Fibroblast of lung (primary cell): ENCODE results near the gene ATAT1. TPM values are rescaled to one million over a fixed set of nuclear protein-coding genes. Genes with fewer than 3 reads are reported as not detected.
"Not testable (repeated sequence)": the region's sequence is repeated elsewhere in the genome, so short reads cannot be mapped to it uniquely, and the experiment has no call there.

Experiments
- DNase-seq, 2 donors: peaks; one replicate each; pipeline versions ENCODE4 v3.0.0 to v3.0.0-alpha.2; 2010; ENCODE audit warnings: low read depth in 2 of 2
- H2AFZ ChIP-seq: 2 replicates; pipeline ENCODE4 v1.5.1; 2012; ENCODE audit warnings: low read length, control low read depth, inconsistent platforms
- H3K27ac ChIP-seq: 2 replicates; pipeline ENCODE4 v1.5.1; 2011; ENCODE audit warnings: low read length, control low read depth; ENCODE audit not compliant: insufficient read depth
- H3K27me3 ChIP-seq: 2 replicates; pipeline ENCODE4 v1.5.1; 2011; ENCODE audit warnings: mild to moderate bottlenecking, low read length; ENCODE audit not compliant: control insufficient read depth, insufficient read depth
- H3K36me3 ChIP-seq: 2 replicates; pipeline ENCODE4 v1.5.1; 2011; ENCODE audit warnings: low read length; ENCODE audit not compliant: control insufficient read depth, insufficient read depth
- H3K4me1 ChIP-seq: 2 replicates; pipeline ENCODE4 v1.5.1; 2011; ENCODE audit warnings: low read length; ENCODE audit not compliant: control insufficient read depth, insufficient read depth; ENCODE audit errors: extremely low read depth
- H3K4me2 ChIP-seq: 2 replicates; pipeline ENCODE4 v1.5.1; 2011; ENCODE audit warnings: low read length, control low read depth; ENCODE audit not compliant: insufficient read depth; ENCODE audit errors: extremely low read depth
- H3K4me3 ChIP-seq, 4 experiments: fragments of 200-600 bp in 1 of 4; sonication (generic) in 1 of 4; replicated peaks in 1 of 4; 2 replicates each; pipeline ENCODE4 v1.5.1; 2011 to 2016; ENCODE audit warnings: low read length in 4 of 4, low read depth in 3 of 4, mild to moderate bottlenecking in 3 of 4, control low read depth in 2 of 4, inconsistent platforms in 1 of 4, mixed read lengths in 1 of 4; ENCODE audit not compliant: insufficient read depth in 1 of 4; ENCODE audit errors: control extremely low read depth in 1 of 4
- H3K79me2 ChIP-seq: 2 replicates; pipeline ENCODE4 v1.5.1; 2012; ENCODE audit warnings: mild to moderate bottlenecking, low read length, inconsistent platforms; ENCODE audit not compliant: control insufficient read depth, insufficient read depth
- H3K9ac ChIP-seq: 2 replicates; pipeline ENCODE4 v1.5.1; 2011; ENCODE audit warnings: mild to moderate bottlenecking, low read length, control low read depth; ENCODE audit not compliant: insufficient read depth
- H3K9me3 ChIP-seq: 2 replicates; pipeline ENCODE4 v1.5.1; 2012; ENCODE audit warnings: low read depth, low read length; ENCODE audit not compliant: control insufficient read depth, insufficient read depth
- H4K20me1 ChIP-seq: 2 replicates; pipeline ENCODE4 v1.5.1; 2011; ENCODE audit warnings: low read length; ENCODE audit not compliant: control insufficient read depth, insufficient read depth; ENCODE audit errors: extremely low read depth
- EZH2 ChIP-seq: IDR thresholded peaks from 2 replicates; pipeline ENCODE4 v1.5.1; 2012; ENCODE audit warnings: low read length, control low read depth, mild to moderate bottlenecking; ENCODE audit errors: missing control alignments
- polyA plus RNA-seq, 2 donors: library from polyadenylated mRNA; depleted of rRNA in 1 of 2; stranded (reverse) in 1 of 2; unstranded in 1 of 2; fragments of >200 nt; gene quantifications; 2 replicates each; pipeline ENCODE4 v1.2.1, GENCODE V29; 2011 to 2012; ENCODE audit warnings: missing spikeins in 1 of 2
- total RNA-seq: library from RNA; depleted of rRNA; stranded (reverse); fragments of >200 nt; gene quantifications from 2 replicates; pipeline ENCODE4 v1.2.1, GENCODE V29; 2014
- TF ChIP-seq, protein P1 (sequence below), 2 donors: IDR thresholded peaks in 1 of 2; conservative IDR thresholded peaks in 1 of 2; 1 replicate in 1 of 2; 2 replicates in 1 of 2; pipeline ENCODE4 v1.5.1; 2011 to 2012; ENCODE audit warnings: low read length in 2 of 2, control low read depth in 1 of 2, inconsistent platforms in 1 of 2, low read depth in 1 of 2, mild to moderate bottlenecking in 1 of 2

ATAT1 gene
- total and polyA plus RNA-seq, 2 donors (not counting 1 experiment from before 2014, with no cell fraction given) = 5.1 to 6.8 TPM

- no peak overlapping the region for H3K4me2 ChIP-seq
- peak overlapping the region; percentile 6 for H3K27ac ChIP-seq
- H3K9me3 ChIP-seq = no peaks in the 10 kb centered on the region
- no peak overlapping the region for H2AFZ ChIP-seq
- H3K79me2 ChIP-seq = no peaks in the 10 kb centered on the region
- TF ChIP-seq, protein P1, sequence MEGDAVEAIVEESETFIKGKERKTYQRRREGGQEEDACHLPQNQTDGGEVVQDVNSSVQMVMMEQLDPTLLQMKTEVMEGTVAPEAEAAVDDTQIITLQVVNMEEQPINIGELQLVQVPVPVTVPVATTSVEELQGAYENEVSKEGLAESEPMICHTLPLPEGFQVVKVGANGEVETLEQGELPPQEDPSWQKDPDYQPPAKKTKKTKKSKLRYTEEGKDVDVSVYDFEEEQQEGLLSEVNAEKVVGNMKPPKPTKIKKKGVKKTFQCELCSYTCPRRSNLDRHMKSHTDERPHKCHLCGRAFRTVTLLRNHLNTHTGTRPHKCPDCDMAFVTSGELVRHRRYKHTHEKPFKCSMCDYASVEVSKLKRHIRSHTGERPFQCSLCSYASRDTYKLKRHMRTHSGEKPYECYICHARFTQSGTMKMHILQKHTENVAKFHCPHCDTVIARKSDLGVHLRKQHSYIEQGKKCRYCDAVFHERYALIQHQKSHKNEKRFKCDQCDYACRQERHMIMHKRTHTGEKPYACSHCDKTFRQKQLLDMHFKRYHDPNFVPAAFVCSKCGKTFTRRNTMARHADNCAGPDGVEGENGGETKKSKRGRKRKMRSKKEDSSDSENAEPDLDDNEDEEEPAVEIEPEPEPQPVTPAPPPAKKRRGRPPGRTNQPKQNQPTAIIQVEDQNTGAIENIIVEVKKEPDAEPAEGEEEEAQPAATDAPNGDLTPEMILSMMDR (conservative IDR thresholded peaks at IDR 0.05 in 1 of 2, IDR thresholded peaks at IDR 0.05 in 1 of 2; ENCODE audit: low read depth in 1 of 2, low read length in 2 of 2) = no peak
- TF ChIP-seq EZH2 = no peak
- H3K36me3 ChIP-seq = peaks cover 13% of the 10 kb centered on the region
- H4K20me1 ChIP-seq = no peaks in the 10 kb centered on the region
- H3K4me1 ChIP-seq = peaks cover 9% of the 10 kb centered on the region
- no peaks in the 10 kb centered on the region for H3K27me3 ChIP-seq
- no peak overlapping the region for H3K4me3 ChIP-seq
- DNase-seq = no peak
- no peak overlapping the region for H3K9ac ChIP-seq
Observed at GRCh38 chr6:30592287-30592686, 34.4 kb upstream of the ATAT1 start.

GRCh38 chr6:30597315-30598144 is 29.1 kb upstream of the ATAT1 start:
- not testable (repeated sequence) for H3K4me1 ChIP-seq, H3K9ac ChIP-seq, H3K4me2 ChIP-seq, H3K27me3 ChIP-seq, H3K79me2 ChIP-seq, H3K9me3 ChIP-seq, H4K20me1 ChIP-seq, H2AFZ ChIP-seq, H3K4me3 ChIP-seq, H3K27ac ChIP-seq
- peaks cover 21% of the 10 kb centered on the region for H3K36me3 ChIP-seq
- TF ChIP-seq, protein P1 (conservative IDR thresholded peaks at IDR 0.05 in 1 of 2, IDR thresholded peaks at IDR 0.05 in 1 of 2; ENCODE audit: low read depth in 1 of 2, low read length in 2 of 2) = peak; percentile 74 to 84
- peak; percentile 68 to 80 for DNase-seq

DNA sequence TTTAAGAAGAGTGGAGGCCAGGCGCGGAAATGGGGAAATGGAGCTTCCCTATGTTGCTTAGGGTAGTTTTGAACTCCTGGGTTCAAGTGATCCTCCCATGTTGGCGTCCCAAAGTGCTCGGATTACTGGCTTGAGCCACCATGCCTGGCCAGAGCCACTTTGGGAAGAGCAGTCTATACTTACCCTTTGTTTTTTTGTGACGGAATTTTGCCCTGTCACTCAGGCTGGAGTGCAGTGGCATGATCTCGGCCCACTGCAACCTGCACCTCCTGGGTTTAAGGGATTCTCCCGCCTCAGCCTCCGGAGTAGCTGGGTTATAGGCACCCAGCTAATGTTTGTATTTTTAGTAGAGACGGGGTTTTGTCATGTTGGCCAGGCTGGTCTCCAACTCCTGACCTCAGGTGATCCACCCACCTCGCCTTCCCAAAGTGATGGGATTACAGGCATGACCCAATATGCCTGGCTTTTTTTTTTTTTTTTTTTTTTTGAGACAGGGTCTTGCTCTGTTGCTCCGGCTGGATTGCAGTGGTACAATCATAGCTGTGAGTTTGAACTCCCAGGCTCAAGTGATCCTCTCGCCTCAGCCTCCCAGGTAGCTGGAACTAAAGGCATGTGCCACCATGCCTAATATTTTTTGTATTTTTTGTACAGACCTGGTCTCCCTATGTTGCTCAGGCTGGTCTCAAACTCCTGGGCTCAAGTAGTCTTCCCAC is 27.6 kb upstream of the ATAT1 start:
- H3K4me2 ChIP-seq = no peak overlapping the region
- no peaks in the 10 kb centered on the region for H4K20me1 ChIP-seq
- no peak overlapping the region for H3K27ac ChIP-seq
- no peak for DNase-seq
- TF ChIP-seq, protein P1 (conservative IDR thresholded peaks at IDR 0.05 in 1 of 2, IDR thresholded peaks at IDR 0.05 in 1 of 2; ENCODE audit: low read depth in 1 of 2, low read length in 2 of 2) = no peak
- TF ChIP-seq EZH2 = no peak
- H3K27me3 ChIP-seq = no peaks in the 10 kb centered on the region
- no peaks in the 10 kb centered on the region for H3K9me3 ChIP-seq
- H3K9ac ChIP-seq = no peak overlapping the region
- no peaks in the 10 kb centered on the region for H3K4me1 ChIP-seq
- H3K79me2 ChIP-seq = no peaks in the 10 kb centered on the region
- peaks cover 29% of the 10 kb centered on the region for H3K36me3 ChIP-seq
- no peak overlapping the region for H3K4me3 ChIP-seq
- H2AFZ ChIP-seq = no peak overlapping the region
